GF-D8 (cell line): ENCODE measurements around the gene SERPINA4.

Experiments used
- DNase-seq: peaks from one replicate; lab custom pipeline; 2025; lab: John Stamatoyannopoulos, UW

Gene SERPINA4

DNA sequence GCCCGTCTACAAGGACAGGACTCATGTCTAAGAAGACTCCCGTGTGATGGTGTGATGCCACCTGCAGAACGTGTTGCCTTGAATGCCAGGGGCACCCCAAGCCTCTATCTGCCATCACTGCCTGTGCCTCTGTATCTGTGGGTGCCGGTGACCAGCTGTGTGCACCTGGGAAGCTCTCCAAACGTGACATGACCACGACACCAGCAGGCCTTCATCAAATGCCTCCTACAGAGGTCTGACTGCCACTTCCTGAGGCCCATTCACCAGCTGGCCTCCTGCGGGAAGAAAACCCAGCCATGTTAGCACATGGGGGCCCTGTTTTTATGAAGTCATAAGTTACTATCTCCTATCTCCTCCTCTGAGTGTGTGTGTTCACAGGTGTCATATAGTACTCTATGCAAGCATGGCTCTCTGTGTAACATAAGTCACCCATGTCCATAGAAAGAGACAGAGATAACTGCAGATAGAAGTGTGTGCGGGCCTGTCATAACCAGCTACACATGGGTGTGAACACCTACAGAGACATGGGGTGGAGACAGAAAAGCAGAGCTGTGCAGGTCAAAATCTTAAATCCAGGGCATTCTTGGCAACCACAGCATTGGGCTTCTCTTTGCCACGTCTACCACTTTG lies 18.3 kb upstream of the SERPINA4 start:
- DNase-seq, result no peak

DNA sequence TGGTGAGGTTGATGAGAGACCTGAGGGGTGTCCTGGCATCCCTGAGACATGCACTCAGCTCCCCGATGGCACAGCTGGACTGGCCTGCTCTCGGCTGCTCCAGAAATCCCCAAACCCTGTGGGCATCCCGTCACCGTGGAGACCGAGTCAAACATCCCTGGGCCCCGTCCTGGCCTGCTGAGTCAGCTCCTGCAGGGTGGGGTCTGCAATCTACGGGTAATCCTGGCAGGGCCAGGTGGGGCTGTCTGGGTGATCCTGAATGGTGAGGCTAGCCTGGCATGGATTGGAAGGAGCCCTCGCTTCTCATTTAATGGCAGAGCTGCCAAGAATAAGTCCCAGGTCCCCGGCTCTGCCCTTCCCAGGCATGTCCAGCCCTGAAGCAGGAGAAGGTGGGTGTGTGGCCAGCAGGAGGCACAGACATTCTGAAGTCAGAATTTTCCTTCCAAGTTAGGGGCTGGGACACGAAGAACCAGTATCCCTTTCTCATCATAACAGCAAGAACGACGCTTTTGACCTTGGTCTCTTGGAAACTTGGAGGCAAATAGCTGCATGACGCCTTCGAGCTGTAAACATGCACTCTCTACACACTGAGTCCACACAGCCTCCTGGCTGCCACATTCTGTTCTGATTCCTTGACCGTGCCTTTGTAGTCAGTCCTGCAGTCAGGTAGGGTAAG lies 17.7 kb upstream of the SERPINA4 start:
- no peak for DNase-seq

DNA sequence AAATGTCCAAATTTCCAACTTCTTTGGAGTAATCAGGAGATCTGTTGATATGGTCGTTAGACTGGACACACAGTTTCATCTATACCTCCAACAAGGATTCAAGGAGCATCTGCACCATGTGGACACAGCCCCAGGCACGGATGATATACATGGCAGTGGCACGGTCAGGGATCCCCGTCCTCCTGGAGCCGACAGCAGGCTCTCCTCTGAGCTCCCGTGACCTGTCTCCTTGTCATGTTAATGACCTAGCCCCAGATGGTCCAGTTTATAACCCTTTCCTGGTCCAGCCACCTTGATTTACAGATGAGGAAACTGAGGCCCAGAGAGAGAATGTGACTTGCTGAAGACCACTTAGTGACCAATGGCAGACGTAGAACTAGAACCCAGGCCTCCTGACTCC lies 16.5 kb upstream of the SERPINA4 start:
- no peak for DNase-seq

DNA sequence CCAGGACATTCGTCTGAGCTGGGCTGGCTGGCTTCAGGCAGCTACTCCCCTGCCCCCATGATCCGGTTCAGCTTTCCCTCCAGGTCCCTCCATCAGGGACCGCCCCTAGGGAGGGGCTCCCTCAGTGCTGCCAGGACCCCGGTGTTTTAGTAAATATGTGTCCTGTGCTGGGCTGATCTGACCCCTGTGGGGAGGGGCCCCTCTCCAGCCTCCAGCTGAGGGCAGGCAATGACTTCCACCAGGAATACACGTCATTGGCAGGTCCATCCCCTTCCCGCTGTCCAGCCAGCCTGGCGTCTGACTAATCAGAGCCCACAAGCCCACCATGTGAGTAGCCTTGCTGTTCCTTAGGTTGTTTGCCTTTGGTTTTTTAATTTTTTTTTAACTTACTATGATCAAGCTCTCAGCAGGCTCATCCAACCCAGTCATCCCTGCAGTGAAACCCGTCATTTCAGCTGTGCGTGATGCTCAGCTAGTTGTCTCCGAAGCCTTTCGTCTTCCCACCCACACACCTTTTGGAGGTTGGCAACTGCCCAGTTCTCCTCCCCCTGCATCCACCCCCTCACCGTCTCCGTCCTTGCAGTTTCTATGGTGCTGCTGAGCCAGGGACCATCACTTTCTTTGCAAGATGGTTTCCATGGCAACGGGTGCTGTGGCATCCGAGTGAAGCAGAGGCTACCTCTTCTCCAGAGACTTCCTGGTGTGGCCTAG lies 16.0 kb upstream of the SERPINA4 start:
- no peak for DNase-seq

DNA sequence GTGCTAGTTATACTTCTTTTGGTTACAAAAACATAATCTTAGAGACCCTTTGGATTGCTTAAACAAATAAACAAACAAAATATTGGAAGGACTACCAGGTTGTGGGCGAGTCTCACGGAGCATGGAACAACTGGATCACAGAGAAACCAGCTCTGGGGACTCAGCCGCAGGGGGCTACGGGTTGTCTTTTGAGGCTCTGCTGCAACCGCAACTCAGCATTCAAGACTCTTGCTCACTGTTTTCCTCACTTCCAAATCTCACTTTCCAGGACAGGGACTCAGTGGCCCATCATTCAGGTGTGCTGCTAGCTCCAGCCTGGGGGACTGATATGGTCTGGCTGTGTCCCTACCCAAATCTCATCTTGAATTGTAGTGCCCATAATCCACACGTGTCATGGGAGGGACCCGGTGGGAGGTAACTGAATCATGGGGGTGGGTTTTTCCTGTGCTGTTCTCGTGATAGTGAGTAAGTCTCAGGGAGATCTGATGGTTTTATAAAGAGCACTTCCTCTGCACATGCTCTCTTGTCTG lies 14.0 kb upstream of the SERPINA4 start:
- no peak for DNase-seq

DNA sequence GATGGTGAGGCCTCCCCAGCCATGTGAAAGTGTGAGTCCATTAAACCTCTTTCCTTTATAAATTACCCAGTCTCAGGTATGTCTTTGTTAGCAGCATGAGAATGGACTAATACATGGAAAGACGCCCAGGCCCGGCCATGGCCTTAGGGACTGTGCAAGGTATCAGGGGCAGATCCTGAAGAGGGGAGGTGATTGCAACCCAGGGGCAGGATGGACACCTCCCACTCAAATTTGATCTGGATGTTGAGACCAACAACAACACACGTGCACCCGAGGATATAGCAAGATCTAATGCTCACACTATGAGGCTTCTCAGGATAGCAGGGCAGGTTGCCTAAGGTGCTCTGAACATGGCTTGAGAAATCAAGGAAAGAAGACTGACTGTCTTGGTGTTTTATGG lies 13.5 kb upstream of the SERPINA4 start:
- no peak for DNase-seq

DNA sequence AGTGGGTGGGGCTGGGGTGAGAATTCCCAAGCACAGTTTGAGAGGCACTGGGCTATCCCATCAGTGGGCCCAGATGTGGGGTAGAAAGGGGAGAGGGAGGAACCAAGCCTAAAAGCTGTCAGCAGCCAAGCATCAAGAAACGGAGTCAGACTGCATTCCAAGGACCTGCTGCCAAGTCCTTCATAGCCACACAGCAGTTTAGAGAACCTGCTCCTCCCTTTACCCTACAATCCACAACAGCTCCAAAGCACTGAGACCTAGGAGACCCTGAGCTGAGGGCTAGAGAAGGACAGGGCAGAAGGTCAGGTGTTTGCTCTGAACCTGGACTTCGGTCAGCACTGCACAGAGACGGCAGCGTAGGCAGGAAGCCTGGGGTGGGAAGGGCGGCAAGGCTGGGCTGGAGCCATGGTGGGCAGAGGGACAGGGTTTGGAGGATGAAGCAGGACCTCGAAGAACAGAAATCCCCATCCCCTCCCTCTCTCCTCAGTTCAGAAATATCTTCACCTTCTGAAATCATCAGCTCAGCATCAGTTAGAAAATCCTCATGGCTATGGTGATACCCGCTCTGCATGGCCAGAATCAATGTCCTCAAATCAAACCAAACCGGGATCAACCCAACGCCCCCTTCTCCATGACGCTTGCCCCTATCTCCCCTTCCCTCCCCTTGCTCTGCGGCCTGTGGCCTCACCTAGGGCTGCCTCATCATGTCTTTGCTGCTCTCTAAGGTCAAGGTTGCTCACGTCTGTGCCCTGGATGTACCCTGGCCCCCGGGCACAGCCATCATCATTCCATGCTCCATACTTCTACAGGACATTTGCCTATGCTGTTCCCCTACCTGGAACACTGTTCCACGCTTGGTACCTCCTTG lies 12.9 kb upstream of the SERPINA4 start:
- DNase-seq, result no peak

DNA sequence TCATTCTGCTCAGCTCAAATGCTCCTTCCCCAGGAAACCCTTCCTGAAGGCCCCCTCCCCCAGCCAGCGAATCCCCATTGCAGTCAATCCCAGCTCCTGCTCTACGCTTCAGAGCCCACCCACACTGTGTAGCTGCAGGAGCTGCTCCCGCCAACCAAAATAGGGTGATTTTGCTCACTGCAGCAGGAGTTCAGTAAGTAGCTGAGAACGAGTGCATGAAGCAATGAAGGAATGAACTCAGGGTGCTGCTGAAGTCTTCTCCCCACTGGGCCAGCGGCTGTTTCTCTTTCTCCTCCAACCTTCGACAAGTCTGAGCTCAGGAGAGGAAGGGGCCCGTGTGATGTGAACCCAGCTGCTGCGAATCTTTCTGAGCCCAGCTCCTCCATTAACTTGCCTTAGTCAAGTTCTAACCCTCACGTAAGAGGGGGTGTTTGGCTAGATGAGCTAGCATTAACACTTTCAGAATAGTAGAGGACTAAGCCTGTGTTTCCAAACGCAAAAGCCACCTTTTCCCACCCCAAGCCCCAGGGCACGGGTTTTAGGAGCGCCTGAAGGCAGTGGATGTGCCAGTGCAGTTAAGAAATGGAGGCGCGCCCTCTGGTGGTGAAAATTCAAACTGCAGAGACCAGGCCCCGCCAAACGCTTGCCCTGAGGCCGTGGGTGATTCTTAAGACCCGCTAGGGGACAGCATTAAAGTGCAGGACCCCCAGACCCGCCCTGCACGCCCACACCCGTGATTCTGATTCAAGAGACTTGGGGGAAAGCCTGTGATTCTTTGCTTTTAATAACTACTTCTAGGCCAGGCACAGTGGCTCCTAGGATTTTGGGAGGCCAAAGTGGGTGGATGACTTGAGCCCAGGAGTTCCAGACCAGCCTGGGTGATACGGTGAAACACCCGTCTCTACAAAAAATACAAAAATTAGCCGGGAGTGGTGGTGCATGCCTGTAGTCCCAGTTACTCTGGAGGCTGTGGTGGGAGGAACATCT lies 11.9 kb upstream of the SERPINA4 start:
- DNase-seq, result no peak

DNA sequence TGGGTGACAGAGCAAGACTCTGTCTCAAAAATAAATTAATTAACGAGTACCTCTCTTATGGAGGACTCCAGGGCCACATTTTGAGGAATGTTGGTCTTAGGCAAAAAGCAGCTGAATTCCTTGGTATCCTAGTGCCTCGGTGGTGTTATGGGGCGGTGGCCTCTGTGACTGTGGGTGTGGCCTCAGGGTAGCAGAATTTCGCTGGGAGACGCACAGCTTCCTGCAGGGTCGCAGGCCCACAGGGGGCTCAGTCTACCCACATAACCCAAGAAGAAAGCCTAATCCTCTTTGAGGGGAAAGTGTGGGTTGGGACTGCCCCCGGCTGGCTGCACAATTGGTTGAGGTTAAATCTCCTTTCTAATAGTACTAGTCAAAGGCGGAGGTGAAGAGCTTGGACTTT lies 11.2 kb upstream of the SERPINA4 start:
- DNase-seq, result no peak

DNA sequence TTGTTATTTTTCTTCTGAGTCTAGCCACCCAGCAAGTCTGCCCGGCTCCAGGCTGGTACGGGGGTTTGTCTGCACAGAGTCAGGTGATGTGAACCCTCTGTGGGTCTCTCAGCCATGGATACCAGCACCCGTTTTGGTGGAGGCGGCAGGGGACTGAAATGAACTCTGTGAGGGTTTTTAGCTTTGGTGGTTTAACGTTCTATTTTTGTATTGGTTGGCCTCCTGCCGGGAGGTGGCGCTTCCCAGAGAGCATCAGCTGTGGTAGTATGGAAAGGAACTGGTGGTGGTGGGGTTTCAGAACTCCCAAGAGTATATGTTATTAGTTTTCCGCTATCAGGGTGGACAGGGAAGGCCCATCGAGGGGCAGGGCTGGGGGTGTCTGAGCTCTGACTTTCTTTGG lies 5.3 kb upstream of the SERPINA4 start:
- no peak for DNase-seq

DNA sequence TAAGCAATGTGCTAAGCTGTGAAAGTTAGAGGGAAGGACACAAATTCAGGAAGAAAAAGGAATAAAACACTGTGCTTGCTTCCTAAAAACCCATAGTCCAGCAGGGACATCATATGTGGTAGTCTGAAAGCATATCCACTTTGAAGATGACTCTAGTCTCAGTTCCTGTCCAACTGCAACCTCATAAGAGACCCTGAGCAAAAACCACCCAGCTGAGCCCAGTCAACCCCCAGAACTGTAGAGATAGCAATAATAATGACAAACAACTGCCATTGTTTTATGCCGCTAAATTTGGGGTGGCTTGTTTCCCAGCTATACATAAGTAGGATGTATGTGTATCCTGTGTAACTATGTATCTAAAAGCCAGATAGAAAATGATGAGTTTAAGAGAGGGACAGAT lies 3.9 kb upstream of the SERPINA4 start:
- no peak for DNase-seq

DNA sequence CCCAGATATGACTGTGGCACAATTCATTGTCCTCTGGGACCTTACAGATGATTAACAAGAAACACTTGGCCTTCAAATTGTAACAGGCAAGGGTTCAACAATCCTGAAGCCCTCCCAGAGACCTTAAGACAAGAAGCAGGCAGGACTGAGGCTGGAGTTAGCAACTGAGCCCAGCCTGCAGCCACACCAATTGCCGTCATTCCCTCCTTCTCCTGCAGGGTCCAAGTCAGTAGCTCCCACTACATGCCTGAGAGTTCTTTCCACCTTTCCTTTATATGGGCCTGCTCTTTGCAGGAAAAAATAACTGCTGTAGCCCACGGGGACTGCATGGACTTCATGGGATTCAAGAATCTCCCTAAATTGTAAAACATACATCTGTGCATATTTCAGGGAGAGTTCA lies 2.4 kb upstream of the SERPINA4 start:
- DNase-seq, result no peak

DNA sequence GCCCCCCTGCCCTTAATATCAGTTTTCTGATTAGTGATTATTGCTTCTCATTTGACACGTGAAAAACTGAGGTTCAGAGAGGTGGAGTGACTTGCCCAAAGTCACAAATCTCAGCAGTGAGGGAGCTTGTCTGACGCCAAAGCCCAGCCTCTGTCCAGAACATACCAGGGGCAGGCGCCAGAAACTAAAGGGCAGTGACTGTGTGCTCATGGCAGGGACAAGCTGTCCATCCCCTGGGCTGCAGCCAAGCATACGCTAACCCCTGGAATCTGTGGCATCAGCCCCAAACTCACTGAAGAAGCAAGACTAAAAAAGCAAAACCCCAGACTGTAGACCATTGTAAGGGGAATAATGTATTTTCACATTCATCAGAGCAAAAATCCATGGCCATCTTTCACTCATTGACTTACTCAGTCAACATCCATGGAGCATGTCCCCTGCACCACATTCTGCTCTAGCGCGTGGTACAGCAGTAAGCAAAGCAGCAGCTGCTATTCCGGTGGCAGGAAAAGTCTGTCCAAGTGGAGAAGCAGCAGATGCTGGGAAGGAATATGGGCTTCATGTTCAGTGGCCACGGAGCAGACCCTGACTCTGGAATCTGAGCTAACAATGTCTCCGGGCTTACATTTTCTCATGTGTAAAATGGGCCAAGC lies 1.5 kb upstream of the SERPINA4 start:
- no peak for DNase-seq

DNA sequence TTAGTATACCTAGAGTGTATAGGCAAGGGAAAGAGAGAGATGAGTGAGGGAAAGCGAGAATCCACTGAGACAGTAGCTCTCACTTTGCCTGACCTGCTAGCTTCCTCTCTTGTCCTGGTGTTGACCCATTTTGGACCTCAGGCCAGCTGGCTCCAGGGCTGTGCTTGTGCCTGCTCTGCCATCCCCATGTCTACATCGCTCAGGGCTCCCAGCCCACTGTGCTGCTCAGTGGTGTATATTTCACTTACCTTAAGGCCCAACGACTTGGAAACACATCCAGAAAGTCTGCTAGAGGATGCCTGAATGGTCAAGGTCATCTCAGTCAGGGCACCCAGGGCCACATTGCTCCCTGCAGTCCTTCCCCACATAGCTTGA lies 964 bp upstream of the SERPINA4 start:
- DNase-seq, result no peak

DNA sequence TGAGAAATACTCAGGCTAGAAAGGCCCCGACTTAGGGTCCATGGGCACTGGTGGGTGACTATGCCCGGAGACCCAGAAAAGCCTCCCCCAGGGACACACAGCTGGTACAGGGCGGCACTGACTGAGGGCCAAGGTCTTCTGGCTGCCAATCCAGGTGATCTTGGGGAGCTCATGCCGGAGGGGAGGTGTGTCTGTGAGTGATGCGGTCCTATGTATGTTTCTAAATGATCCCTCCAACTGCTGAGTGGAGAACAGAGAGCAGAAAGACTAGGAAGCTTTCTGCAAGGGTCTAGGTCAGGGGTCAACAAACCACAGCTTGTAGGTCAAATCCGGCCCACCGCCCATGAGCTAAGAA lies 391 bp downstream of the SERPINA4 start:
- DNase-seq, result no peak

DNA sequence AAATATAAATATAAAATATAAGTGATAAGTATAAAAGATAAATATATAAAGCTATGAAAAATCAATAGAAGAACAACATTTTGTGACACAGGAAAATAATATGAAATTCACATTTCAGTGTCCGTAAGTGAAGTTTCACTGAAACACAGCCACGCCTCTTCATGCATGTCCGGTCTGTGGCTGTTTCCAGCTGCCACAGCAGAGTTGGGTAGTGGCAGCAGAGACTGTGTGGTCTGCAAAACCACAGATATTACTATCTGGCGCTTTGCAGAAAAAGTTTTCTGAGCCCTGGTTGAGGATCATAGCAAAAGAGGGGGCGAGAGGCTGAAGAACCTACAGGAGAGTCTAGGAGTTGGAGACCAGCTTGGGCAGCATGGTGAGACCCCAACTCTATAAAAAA lies 780 bp downstream of the SERPINA4 start:
- DNase-seq, result no peak

DNA sequence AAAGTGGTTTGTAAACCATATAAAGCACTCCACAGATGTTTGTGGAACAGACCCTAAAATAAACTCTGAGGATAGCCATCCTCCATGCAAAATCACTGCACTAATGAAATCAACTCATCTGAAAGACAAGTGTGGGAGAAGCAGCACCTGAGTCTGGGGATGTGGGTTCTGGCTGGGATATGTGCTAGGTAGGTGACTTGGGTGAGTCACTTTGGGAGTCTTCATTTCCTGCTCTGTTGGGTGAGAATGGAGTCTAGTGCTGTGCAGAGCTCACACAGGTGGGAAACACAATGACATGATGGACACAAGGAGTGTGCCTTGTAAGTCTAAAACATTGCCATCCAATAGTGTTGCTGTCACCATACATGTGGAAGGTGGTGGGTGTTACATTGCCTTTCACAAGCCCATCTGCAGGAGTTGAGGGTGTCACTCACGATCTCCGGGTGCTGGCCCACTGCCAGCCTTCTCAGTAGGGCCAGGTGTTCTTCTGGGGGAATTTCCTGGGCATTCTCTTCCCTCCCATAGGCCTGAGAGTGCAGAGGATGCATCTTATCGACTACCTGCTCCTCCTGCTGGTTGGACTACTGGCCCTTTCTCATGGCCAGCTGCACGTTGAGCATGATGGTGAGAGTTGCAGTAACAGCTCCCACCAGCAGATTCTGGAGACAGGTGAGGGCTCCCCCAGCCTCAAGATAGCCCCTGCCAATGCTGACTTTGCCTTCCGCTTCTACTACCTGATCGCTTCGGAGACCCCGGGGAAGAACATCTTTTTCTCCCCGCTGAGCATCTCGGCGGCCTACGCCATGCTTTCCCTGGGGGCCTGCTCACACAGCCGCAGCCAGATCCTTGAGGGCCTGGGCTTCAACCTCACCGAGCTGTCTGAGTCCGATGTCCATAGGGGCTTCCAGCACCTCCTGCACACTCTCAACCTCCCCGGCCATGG lies 2.0 kb downstream of the SERPINA4 start:
- no peak for DNase-seq

DNA sequence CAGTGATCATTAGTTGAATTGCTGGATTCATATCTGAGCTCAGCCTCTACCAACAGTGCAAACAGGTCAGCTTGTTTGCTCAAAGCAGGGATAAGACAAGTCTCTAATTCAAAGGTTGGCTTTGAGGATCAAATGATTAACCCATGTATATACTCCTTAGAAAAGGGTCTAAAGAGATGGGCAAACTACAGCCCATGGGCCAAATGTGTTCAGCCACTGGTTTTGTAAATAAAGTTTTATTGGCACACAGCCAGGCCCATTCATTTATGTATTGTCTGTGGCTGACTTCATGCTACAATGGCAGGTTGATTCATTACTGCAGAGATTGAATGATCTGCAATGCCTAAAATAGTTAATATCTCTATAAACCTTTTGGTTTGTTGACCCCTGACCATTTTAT lies 3.1 kb downstream of the SERPINA4 start:
- DNase-seq, result no peak

DNA sequence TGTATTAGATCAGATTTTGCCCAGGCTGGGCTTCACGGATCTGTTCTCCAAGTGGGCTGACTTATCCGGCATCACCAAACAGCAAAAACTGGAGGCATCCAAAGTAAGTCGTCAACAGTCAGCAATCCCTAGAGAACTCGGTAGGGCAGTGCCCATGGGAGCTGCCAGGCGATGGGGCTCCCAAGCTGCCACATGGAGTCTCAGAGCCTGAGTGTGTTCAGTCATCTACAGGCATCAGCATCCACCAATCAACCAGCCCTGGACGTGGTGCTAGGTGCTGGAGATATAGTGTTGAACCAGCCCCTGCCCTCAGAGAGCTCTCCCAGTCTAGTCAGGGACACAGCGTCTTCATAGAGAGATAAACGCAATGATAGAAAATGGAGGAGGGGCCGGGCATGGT lies 6.9 kb downstream of the SERPINA4 start:
- DNase-seq, result no peak
